ENCODE data around the gene CSNK1G2.

The CSNK1G2 gene

DNA sequence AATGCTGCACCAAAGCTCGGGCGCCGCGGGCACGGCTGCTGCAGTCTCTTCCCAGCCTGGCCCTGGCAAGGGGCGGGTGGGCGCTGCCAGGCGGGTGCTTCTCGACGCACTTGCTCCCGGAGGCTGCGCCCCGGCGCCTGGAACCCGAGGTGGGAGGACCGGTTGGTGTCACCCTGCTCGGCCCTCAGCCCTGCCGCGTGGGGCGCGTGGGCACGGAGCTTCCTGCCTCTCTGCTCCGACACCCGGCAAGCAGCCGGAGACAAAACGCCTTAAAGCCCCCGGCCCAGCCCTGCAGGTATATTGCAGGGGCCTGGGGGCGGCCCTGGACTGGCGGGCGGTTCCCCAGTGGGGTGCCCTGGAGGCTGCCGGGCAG lies 39.8 kb downstream of the CSNK1G2 start:
- H3K79me2 ChIP-seq (ENCODE audit: control insufficient read depth, insufficient read depth, low read length): no peaks in the 10 kb centered on the region
- no peaks in the 10 kb centered on the region for H3K4me1 ChIP-seq (ENCODE audit: control insufficient read depth, low read depth, low read length)
- no peak overlapping the region for H3K56ac ChIP-seq (ENCODE audit: low read length)
- H3K9ac ChIP-seq (ENCODE audit: low read length): no peak overlapping the region
- no peak for DNase-seq
- H3K36me3 ChIP-seq (ENCODE audit: control insufficient read depth, insufficient read depth, low read length): peaks cover 3% of the 10 kb centered on the region
- H3K18ac ChIP-seq (ENCODE audit: low read length): no peak overlapping the region
- no peak overlapping the region for H2AK5ac ChIP-seq (ENCODE audit: low read length)
- H3K4me2 ChIP-seq (ENCODE audit: low read length): no peak overlapping the region
- H3K4me3 ChIP-seq (ENCODE audit: low read length): no peak overlapping the region
- no peaks in the 10 kb centered on the region for H3K27me3 ChIP-seq (ENCODE audit: insufficient read depth, low read length, poor library complexity)
- H4K8ac ChIP-seq (ENCODE audit: low read depth, low read length): no peak overlapping the region
- H2BK15ac ChIP-seq (replicated peaks; ENCODE audit: low read depth): no peak overlapping the region
- no peak overlapping the region for H3K4ac ChIP-seq (ENCODE audit: low read depth, low read length)
- peaks cover 7% of the 10 kb centered on the region for H3K79me1 ChIP-seq (ENCODE audit: low read length)
- H3K27ac ChIP-seq (ENCODE audit: low read depth, low read length): no peak overlapping the region
- H2BK120ac ChIP-seq (ENCODE audit: low read depth, low read length): no peak overlapping the region
- no peak overlapping the region for H2BK5ac ChIP-seq (ENCODE audit: low read length)
- H3K23ac ChIP-seq (ENCODE audit: low read length): no peak overlapping the region
- no peak overlapping the region for H4K5ac ChIP-seq (ENCODE audit: low read length)
- WGBS (ENCODE audit: extremely low coverage, insufficient coverage, low lambda C conversion rate): no CpG with 5 or more reads among the region's 31 CpGs

DNA sequence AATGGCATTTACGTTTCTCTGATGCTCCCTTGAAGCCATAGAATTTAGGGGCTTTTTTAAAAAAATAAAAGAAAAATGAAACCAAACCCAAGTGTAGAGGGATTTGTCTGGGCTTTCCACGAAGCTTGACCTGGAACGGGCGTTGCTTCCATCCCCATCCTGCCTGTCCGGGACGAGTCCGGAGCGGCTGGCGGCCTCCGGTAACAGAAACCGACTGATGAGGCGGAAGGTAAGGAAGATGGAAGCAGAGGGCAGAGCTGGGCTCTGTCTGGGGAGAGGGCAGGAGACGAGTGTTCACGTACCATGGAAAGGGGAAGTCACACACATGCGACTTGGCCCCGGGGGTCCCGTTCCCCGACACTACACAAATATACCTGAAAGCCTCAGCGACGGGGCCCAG lies 40.3 kb downstream of the CSNK1G2 start:
- DNase-seq: no peak
- H3K36me3 ChIP-seq (ENCODE audit: control insufficient read depth, insufficient read depth, low read length): peaks cover 3% of the 10 kb centered on the region
- H3K79me1 ChIP-seq (ENCODE audit: low read length): peaks cover 5% of the 10 kb centered on the region
- H3K4me1 ChIP-seq (ENCODE audit: control insufficient read depth, low read depth, low read length): no peaks in the 10 kb centered on the region
- H3K4me2 ChIP-seq (ENCODE audit: low read length): no peak overlapping the region
- no peak overlapping the region for H4K5ac ChIP-seq (ENCODE audit: low read length)
- no peak overlapping the region for H3K4ac ChIP-seq (ENCODE audit: low read depth, low read length)
- no peak overlapping the region for H4K8ac ChIP-seq (ENCODE audit: low read depth, low read length)
- H2BK5ac ChIP-seq (ENCODE audit: low read length): no peak overlapping the region
- H3K4me3 ChIP-seq (ENCODE audit: low read length): no peak overlapping the region
- H2BK120ac ChIP-seq (ENCODE audit: low read depth, low read length): no peak overlapping the region
- H3K18ac ChIP-seq (ENCODE audit: low read length): no peak overlapping the region
- no peaks in the 10 kb centered on the region for H3K27me3 ChIP-seq (ENCODE audit: insufficient read depth, low read length, poor library complexity)
- no peak overlapping the region for H2AK5ac ChIP-seq (ENCODE audit: low read length)
- H3K56ac ChIP-seq (ENCODE audit: low read length): no peak overlapping the region
- no peak overlapping the region for H3K23ac ChIP-seq (ENCODE audit: low read length)
- WGBS (ENCODE audit: extremely low coverage, insufficient coverage, low lambda C conversion rate): no CpG with 5 or more reads among the region's 20 CpGs
- H3K79me2 ChIP-seq (ENCODE audit: control insufficient read depth, insufficient read depth, low read length): no peaks in the 10 kb centered on the region
- H3K9ac ChIP-seq (ENCODE audit: low read length): no peak overlapping the region
- H3K27ac ChIP-seq (ENCODE audit: low read depth, low read length): no peak overlapping the region
- no peak overlapping the region for H2BK15ac ChIP-seq (replicated peaks; ENCODE audit: low read depth)

DNA sequence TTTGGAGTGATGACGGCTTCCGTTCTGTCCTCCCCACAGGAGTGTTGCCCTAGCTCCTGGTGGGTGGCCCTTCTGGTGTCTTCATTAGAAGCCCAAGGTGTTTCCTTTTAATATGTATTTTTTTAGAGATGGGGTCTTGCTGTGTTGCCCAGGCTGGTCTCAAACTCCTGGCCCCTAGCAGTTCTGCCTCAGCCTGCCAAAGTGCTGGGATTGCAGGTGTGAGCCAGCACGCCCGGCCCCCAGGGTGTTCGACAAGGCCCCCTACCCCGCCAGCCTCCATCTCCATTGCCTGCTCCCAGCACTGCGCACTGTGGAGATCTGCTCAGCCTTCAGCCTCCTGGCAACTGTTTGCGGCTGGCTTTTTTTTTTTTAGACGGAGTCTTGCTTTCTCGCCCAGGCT lies 43.4 kb downstream of the CSNK1G2 start:
- Histone ChIP-seq H2BK120ac (ENCODE audit: low read depth, low read length) (no peak overlapping the region), H3K18ac (ENCODE audit: low read length) (no peak overlapping the region), H3K23ac (ENCODE audit: low read length) (no peak overlapping the region), H3K4ac (ENCODE audit: low read depth, low read length) (no peak overlapping the region), H3K79me1 (ENCODE audit: low read length) (no peaks in the 10 kb centered on the region), H3K4me3 (ENCODE audit: low read length) (no peak overlapping the region), H2AK5ac (ENCODE audit: low read length) (no peak overlapping the region), H3K27me3 (ENCODE audit: insufficient read depth, low read length, poor library complexity) (no peaks in the 10 kb centered on the region), H3K36me3 (ENCODE audit: control insufficient read depth, insufficient read depth, low read length) (peaks cover 4% of the 10 kb centered on the region), H4K8ac (ENCODE audit: low read depth, low read length) (no peak overlapping the region), H4K5ac (ENCODE audit: low read length) (no peak overlapping the region), H3K27ac (ENCODE audit: low read depth, low read length) (no peak overlapping the region), H2BK5ac (ENCODE audit: low read length) (no peak overlapping the region), H3K56ac (ENCODE audit: low read length) (no peak overlapping the region), H3K4me2 (ENCODE audit: low read length) (no peak overlapping the region), H2BK15ac (replicated peaks; ENCODE audit: low read depth) (no peak overlapping the region), H3K79me2 (ENCODE audit: control insufficient read depth, insufficient read depth, low read length) (no peaks in the 10 kb centered on the region), H3K9ac (ENCODE audit: low read length) (no peak overlapping the region), H3K4me1 (ENCODE audit: control insufficient read depth, low read depth, low read length) (no peaks in the 10 kb centered on the region)
- no peak for DNase-seq
- no CpG with 5 or more reads among the region's 10 CpGs for WGBS (ENCODE audit: extremely low coverage, insufficient coverage, low lambda C conversion rate)

DNA sequence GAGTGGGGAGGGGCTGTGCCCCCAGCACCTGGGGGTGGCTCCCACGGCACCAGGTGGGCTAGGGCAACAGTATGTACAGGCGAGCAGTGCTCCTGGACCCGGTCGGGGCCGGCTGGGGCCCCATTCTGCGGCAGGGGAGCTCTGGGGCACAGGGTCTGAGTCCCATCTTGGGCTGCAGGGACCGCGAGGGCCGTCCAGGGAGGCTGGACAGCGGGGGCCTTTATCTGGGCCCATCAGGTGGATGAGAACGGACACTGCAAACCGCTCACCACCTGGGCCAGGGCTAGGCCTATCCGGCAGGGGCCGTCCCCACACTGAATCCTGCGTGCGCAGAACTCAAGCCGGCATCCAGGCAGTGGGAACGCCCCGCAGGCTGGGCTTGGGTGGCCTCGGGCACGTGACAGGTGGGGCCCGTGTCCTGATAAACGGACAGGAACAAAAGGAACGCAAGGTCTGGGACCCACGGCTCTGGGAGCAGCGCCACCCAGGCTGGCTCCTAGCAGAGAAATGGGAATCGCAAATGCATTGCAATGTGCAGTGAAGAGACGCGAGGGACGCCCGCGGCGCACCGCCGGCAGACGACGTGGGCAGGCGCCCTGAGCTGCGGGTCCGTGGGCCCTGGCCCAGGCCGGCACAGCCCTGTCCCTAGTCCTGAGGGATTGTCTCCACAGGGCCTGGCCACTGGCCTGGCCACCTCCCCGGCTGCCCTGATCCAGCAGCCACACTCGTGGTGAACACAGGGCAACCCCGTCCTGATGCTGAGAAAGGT lies 44.8 kb downstream of the CSNK1G2 start:
- no peak overlapping the region for H4K5ac ChIP-seq (ENCODE audit: low read length)
- no peak overlapping the region for H3K56ac ChIP-seq (ENCODE audit: low read length)
- peaks cover 4% of the 10 kb centered on the region for H3K36me3 ChIP-seq (ENCODE audit: control insufficient read depth, insufficient read depth, low read length)
- H3K18ac ChIP-seq (ENCODE audit: low read length): no peak overlapping the region
- no peak overlapping the region for H2BK120ac ChIP-seq (ENCODE audit: low read depth, low read length)
- H3K4me3 ChIP-seq (ENCODE audit: low read length): no peak overlapping the region
- H3K27ac ChIP-seq (ENCODE audit: low read depth, low read length): no peak overlapping the region
- no peak for DNase-seq
- H3K79me2 ChIP-seq (ENCODE audit: control insufficient read depth, insufficient read depth, low read length): no peaks in the 10 kb centered on the region
- H3K9ac ChIP-seq (ENCODE audit: low read length): no peak overlapping the region
- no peak overlapping the region for H3K4ac ChIP-seq (ENCODE audit: low read depth, low read length)
- H2BK15ac ChIP-seq (replicated peaks; ENCODE audit: low read depth): no peak overlapping the region
- no peak overlapping the region for H2AK5ac ChIP-seq (ENCODE audit: low read length)
- H3K4me1 ChIP-seq (ENCODE audit: control insufficient read depth, low read depth, low read length): no peaks in the 10 kb centered on the region
- no CpG with 5 or more reads among the region's 44 CpGs for WGBS (ENCODE audit: extremely low coverage, insufficient coverage, low lambda C conversion rate)
- no peak overlapping the region for H2BK5ac ChIP-seq (ENCODE audit: low read length)
- no peaks in the 10 kb centered on the region for H3K27me3 ChIP-seq (ENCODE audit: insufficient read depth, low read length, poor library complexity)
- no peak overlapping the region for H3K23ac ChIP-seq (ENCODE audit: low read length)
- H3K4me2 ChIP-seq (ENCODE audit: low read length): no peak overlapping the region
- H4K8ac ChIP-seq (ENCODE audit: low read depth, low read length): no peak overlapping the region
- no peaks in the 10 kb centered on the region for H3K79me1 ChIP-seq (ENCODE audit: low read length)

DNA sequence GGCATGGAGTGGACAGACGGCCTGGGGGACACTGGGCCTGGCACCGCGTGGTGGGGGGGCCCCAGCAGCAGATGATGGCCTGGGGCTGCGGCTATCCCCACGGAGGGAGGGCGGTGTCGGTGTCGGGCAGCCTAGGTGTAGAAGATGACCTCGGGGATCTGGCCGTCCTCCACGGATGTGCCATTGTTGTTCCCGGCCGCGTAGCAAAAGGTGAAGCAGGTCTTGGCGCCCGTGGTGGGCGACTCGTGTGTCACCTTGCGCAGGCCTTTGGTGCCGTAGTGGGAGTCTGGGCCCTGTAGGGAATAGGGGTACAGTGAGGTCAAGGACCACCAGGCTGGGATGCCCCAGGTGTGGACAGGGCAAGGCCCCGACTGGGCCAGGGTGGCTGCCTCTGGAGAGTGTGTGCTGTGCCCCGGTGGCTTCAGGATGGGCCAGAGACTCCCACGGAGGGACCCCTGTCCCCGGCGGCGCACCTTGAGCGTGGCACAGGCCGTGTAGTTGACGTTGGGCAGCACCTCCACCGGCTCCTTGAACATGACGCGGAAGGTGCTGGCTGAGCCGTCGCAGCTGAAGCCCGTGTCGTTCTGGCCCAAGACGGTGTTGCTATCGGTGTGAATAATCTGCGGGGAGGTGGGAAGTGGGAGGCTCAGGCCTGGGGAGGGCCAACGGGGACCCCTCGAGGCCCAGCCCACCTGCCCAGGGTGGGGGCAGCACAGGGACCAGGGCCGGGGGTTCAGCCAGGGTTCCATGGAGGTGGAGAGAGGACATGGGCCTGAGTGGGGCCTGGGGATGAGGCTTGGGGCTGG lies 45.6 kb downstream of the CSNK1G2 start:
- Histone ChIP-seq H3K18ac (ENCODE audit: low read length) (no peak overlapping the region), H3K56ac (ENCODE audit: low read length) (no peak overlapping the region), H2BK5ac (ENCODE audit: low read length) (no peak overlapping the region), H3K9ac (ENCODE audit: low read length) (no peak overlapping the region), H2BK15ac (replicated peaks; ENCODE audit: low read depth) (no peak overlapping the region), H3K36me3 (ENCODE audit: control insufficient read depth, insufficient read depth, low read length) (peaks cover 4% of the 10 kb centered on the region), H3K27me3 (ENCODE audit: insufficient read depth, low read length, poor library complexity) (no peaks in the 10 kb centered on the region), H3K79me1 (ENCODE audit: low read length) (no peaks in the 10 kb centered on the region), H3K4me1 (ENCODE audit: control insufficient read depth, low read depth, low read length) (no peaks in the 10 kb centered on the region), H3K79me2 (ENCODE audit: control insufficient read depth, insufficient read depth, low read length) (no peaks in the 10 kb centered on the region), H2BK120ac (ENCODE audit: low read depth, low read length) (no peak overlapping the region), H4K8ac (ENCODE audit: low read depth, low read length) (no peak overlapping the region), H3K4ac (ENCODE audit: low read depth, low read length) (no peak overlapping the region), H2AK5ac (ENCODE audit: low read length) (no peak overlapping the region), H4K5ac (ENCODE audit: low read length) (no peak overlapping the region), H3K4me2 (ENCODE audit: low read length) (no peak overlapping the region), H3K27ac (ENCODE audit: low read depth, low read length) (no peak overlapping the region), H3K23ac (ENCODE audit: low read length) (no peak overlapping the region), H3K4me3 (ENCODE audit: low read length) (no peak overlapping the region)
- WGBS (ENCODE audit: extremely low coverage, insufficient coverage, low lambda C conversion rate): no CpG with 5 or more reads among the region's 42 CpGs
- DNase-seq: no peak
